H9 (cell line): Measurements from ENCODE around the gene MTCH1. TPM values are rescaled to one million over a fixed set of nuclear protein-coding genes. Genes with fewer than 3 reads are reported as not detected.
A peak's percentile ranks its signal among the peaks of the same experiment; 100 is the strongest.

Source experiments
- DNase-seq: peaks from one replicate; pipeline ENCODE4 v3.0.0-alpha.2; 2017
- H2AFZ ChIP-seq: one replicate; pipeline ENCODE4 v1.6.1; 2013; ENCODE audit warnings: mild to moderate bottlenecking, low read length, control low read depth, moderate library complexity
- H2AK5ac ChIP-seq: 2 replicates; pipeline ENCODE4 v1.6.1; 2013; ENCODE audit warnings: low read length, control low read depth, mixed read lengths; ENCODE audit not compliant: insufficient read length
- H2BK120ac ChIP-seq: one replicate; pipeline ENCODE4 v1.6.1; 2013; ENCODE audit warnings: low read depth, mild to moderate bottlenecking, low read length, control low read depth, inconsistent platforms; ENCODE audit not compliant: poor library complexity, severe bottlenecking
- H2BK12ac ChIP-seq: 2 replicates; pipeline ENCODE4 v1.6.1; 2013; ENCODE audit warnings: low read length, control low read depth, mixed read lengths, low read depth; ENCODE audit not compliant: insufficient read length
- H2BK15ac ChIP-seq: 2 replicates; pipeline ENCODE4 v1.6.1; 2013; ENCODE audit warnings: low read depth, low read length, control low read depth
- H2BK20ac ChIP-seq: one replicate; pipeline ENCODE4 v1.6.1; 2013; ENCODE audit warnings: low read depth, mild to moderate bottlenecking, low read length, control low read depth, inconsistent platforms; ENCODE audit not compliant: poor library complexity, severe bottlenecking
- H2BK5ac ChIP-seq: 2 replicates; pipeline ENCODE4 v1.6.1; 2013; ENCODE audit warnings: low read length, control low read depth, mixed read lengths; ENCODE audit not compliant: insufficient read length
- H3K14ac ChIP-seq: 2 replicates; pipeline ENCODE4 v1.6.1; 2013; ENCODE audit warnings: low read length, control low read depth; ENCODE audit not compliant: insufficient read depth
- H3K18ac ChIP-seq: 2 replicates; pipeline ENCODE4 v1.6.1; 2013; ENCODE audit warnings: low read depth, mild to moderate bottlenecking, mixed read lengths, low read length, control low read depth; ENCODE audit not compliant: insufficient read length
- H3K23ac ChIP-seq: 2 replicates; pipeline ENCODE4 v1.6.1; 2013; ENCODE audit warnings: low read length, control low read depth, mixed read lengths, low read depth; ENCODE audit not compliant: insufficient read length
- H3K23me2 ChIP-seq: 2 replicates; pipeline ENCODE4 v1.6.1; 2013; ENCODE audit warnings: low read depth, mild to moderate bottlenecking, mixed read lengths, low read length, control low read depth; ENCODE audit not compliant: insufficient read length, poor library complexity, severe bottlenecking
- H3K27ac ChIP-seq: 2 replicates; pipeline ENCODE4 v1.5.1; 2013; ENCODE audit warnings: low read length, control low read depth, mixed read lengths, low read depth; ENCODE audit not compliant: insufficient read length
- H3K27me3 ChIP-seq: 2 replicates; pipeline ENCODE4 v1.6.1; 2013; ENCODE audit warnings: low read length, control low read depth, inconsistent platforms; ENCODE audit not compliant: insufficient read depth
- H3K4ac ChIP-seq: 2 replicates; pipeline ENCODE4 v1.6.1; 2013; ENCODE audit warnings: low read depth, mild to moderate bottlenecking, control low read depth, inconsistent platforms, low read length, moderate library complexity
- H3K4me1 ChIP-seq: 2 replicates; pipeline ENCODE4 v1.6.1; 2013; ENCODE audit warnings: low read length, control low read depth, inconsistent platforms; ENCODE audit not compliant: insufficient read depth
- H3K4me2 ChIP-seq: 2 replicates; pipeline ENCODE4 v1.6.1; 2013; ENCODE audit warnings: low read length, control low read depth, mixed read lengths; ENCODE audit not compliant: insufficient read length, insufficient read depth
- H3K56ac ChIP-seq: 2 replicates; pipeline ENCODE4 v1.6.1; 2013; ENCODE audit warnings: low read depth, mild to moderate bottlenecking, mixed read lengths, low read length, control low read depth; ENCODE audit not compliant: insufficient read length
- H3K79me1 ChIP-seq: 2 replicates; pipeline ENCODE4 v1.6.1; 2013; ENCODE audit warnings: low read depth, mild to moderate bottlenecking, moderate library complexity, low read length, control low read depth, inconsistent platforms; ENCODE audit not compliant: insufficient read depth, poor library complexity, severe bottlenecking
- H3K79me2 ChIP-seq: 2 replicates; pipeline ENCODE4 v1.6.1; 2013; ENCODE audit warnings: low read length, control low read depth, inconsistent platforms; ENCODE audit not compliant: insufficient read depth
- H3K9ac ChIP-seq: 2 replicates; pipeline ENCODE4 v1.6.1; 2013; ENCODE audit warnings: low read length, control low read depth, mixed read lengths; ENCODE audit not compliant: insufficient read length; ENCODE audit errors: extremely low read depth
- H3K9me3 ChIP-seq: one replicate; pipeline ENCODE4 v1.6.1; 2013; ENCODE audit warnings: low read depth, low read length, inconsistent platforms; ENCODE audit not compliant: control insufficient read depth
- H3T11ph ChIP-seq: one replicate; pipeline ENCODE4 v1.6.1; 2013; ENCODE audit warnings: mild to moderate bottlenecking, low read length, control low read depth, inconsistent platforms
- H4K20me1 ChIP-seq: one replicate; pipeline ENCODE4 v1.6.1; 2013; ENCODE audit not compliant: control insufficient read depth, insufficient read length, insufficient read depth
- H4K5ac ChIP-seq: 2 replicates; pipeline ENCODE4 v1.6.1; 2013; ENCODE audit warnings: low read depth, mild to moderate bottlenecking, mixed read lengths, low read length, control low read depth; ENCODE audit not compliant: insufficient read length
- H4K8ac ChIP-seq: replicated peaks from 2 replicates; pipeline ENCODE4 v1.6.1; 2013; ENCODE audit warnings: low read length, control low read depth, mixed read lengths, low read depth; ENCODE audit not compliant: insufficient read length
- H4K91ac ChIP-seq: 2 replicates; pipeline ENCODE4 v1.6.1; 2013; ENCODE audit warnings: low read depth, mild to moderate bottlenecking, moderate library complexity, mixed read lengths, low read length, control low read depth; ENCODE audit not compliant: insufficient read length
- H3K27ac Mint-ChIP-seq, 3 experiments: 2 replicates in 2 of 3; 3 replicates in 1 of 3; pipeline ENCODE4 v1.8.0; 2020 to 2021; ENCODE audit warnings: mixed read lengths in 3 of 3, mild to moderate bottlenecking in 1 of 3, moderate library complexity in 1 of 3
- H3K27me3 Mint-ChIP-seq: 2 replicates; pipeline ENCODE4 v1.8.0; 2021; ENCODE audit warnings: low read depth, mild to moderate bottlenecking, moderate library complexity, mixed read lengths
- H3K36me3 Mint-ChIP-seq, 3 experiments: 2 replicates in 2 of 3; 3 replicates in 1 of 3; pipeline ENCODE4 v1.8.0; 2020 to 2021; ENCODE audit warnings: low read depth in 3 of 3, mixed read lengths in 3 of 3; ENCODE audit not compliant: insufficient read depth in 1 of 3
- H3K4me1 Mint-ChIP-seq, 2 experiments: 2 replicates each; pipeline ENCODE4 v1.8.0; 2020; ENCODE audit warnings: mixed read lengths in 2 of 2
- H3K4me3 Mint-ChIP-seq, 2 experiments: 2 replicates in 1 of 2; 3 replicates in 1 of 2; pipeline ENCODE4 v1.8.0; 2020 to 2021; ENCODE audit warnings: mild to moderate bottlenecking in 2 of 2, mixed read lengths in 2 of 2, moderate library complexity in 1 of 2
- H3K9me3 Mint-ChIP-seq, 2 experiments: 2 replicates in 1 of 2; 3 replicates in 1 of 2; pipeline ENCODE4 v1.8.0; 2020; ENCODE audit warnings: mild to moderate bottlenecking in 2 of 2, mixed read lengths in 2 of 2, moderate library complexity in 1 of 2
- CTCF ChIP-seq: fragments of 200-600 bp; sonication (generic); conservative IDR thresholded peaks from 3 replicates; pipeline ENCODE4 v1.8.0; 2021; ENCODE audit warnings: antibody characterized with exemption, mild to moderate bottlenecking
- WGBS: extraction: QIAGEN DNeasy Blood & Tissue Kit; methylation state at CpG from one replicate; pipeline ENCODE4 v1.1.7; 2013; ENCODE audit warnings: missing lambda C conversion rate, low lambda C conversion rate, mixed read lengths; ENCODE audit not compliant: insufficient read length; ENCODE audit errors: extremely low coverage; 5-methylcytosine and 5-hydroxymethylcytosine counted together
- total RNA-seq: library from RNA; stranded (reverse); gene quantifications from 2 replicates; pipeline ENCODE4 v1.2.1, GENCODE V29; 2021

MTCH1 gene
- total RNA-seq, 1 experiment from 2014 or later: 200 TPM

DNA sequence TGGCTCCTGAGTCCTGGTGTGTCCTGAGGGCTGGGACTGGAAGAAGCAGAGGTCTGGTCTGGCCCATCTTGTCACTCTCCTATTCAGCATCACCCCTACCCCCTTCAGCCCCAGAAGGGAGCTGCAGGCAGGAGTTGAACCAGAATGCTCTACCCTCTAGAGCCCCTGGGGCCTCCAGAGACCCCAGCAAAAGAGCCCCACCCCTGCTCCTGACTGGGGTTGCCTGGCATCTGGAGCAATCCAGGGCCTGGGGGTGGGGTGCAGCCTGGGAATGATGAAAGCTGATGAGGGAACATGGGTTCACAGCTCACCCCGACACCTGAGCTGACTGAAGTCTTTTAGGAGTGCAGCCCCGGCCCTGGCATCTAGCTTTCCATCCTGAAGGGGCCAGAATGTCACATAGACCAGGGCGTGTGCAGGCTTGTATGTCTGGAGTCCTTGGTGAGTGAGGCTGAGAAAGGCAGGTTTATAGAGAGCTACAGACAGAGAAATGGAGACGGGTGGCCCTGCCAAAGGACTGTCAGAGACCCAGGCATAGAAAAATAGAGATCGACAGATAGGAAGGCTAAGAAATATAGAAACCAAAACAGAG, 31.7 kb upstream of the MTCH1 start:
- H3K23me2 ChIP-seq: no peaks in the 10 kb centered on the region
- no peak for TF ChIP-seq CTCF
- H2AK5ac ChIP-seq: no peak overlapping the region
- no peak overlapping the region for H2BK120ac ChIP-seq
- H3K4me1 ChIP-seq: peaks cover 3% of the 10 kb centered on the region; the same call in 1 of the 2 replicates
- H3K9me3 ChIP-seq: no peaks in the 10 kb centered on the region
- peaks cover 3% of the 10 kb centered on the region for H4K20me1 ChIP-seq
- H3K79me1 ChIP-seq: no peaks in the 10 kb centered on the region
- H2AFZ ChIP-seq: no peak overlapping the region
- no peak for DNase-seq
- no peak overlapping the region for H3K23ac ChIP-seq
- H2BK5ac ChIP-seq: no peak overlapping the region
- no peaks in the 10 kb centered on the region for H3K36me3 Mint-ChIP-seq
- no peaks in the 10 kb centered on the region for H3K27me3 Mint-ChIP-seq
- H3K4ac ChIP-seq: no peak overlapping the region
- H4K91ac ChIP-seq: no peak overlapping the region
- no peak overlapping the region for H3K4me2 ChIP-seq
- H3K27ac Mint-ChIP-seq: peak overlapping the region in 1 of 3 experiments; percentile 13; a peak in 1 of 7 replicates
- no peak overlapping the region for H3K27ac ChIP-seq
- no peaks in the 10 kb centered on the region; a peak in 1 of 5 replicates for H3K9me3 Mint-ChIP-seq
- H2BK12ac ChIP-seq: no peak overlapping the region
- H3T11ph ChIP-seq: no peak overlapping the region
- no peak overlapping the region for H4K5ac ChIP-seq
- no peak overlapping the region for H3K14ac ChIP-seq
- no peak overlapping the region for H4K8ac ChIP-seq
- no peak overlapping the region for H3K18ac ChIP-seq
- no peaks in the 10 kb centered on the region for H3K79me2 ChIP-seq
- peaks cover 15 to 34% of the 10 kb centered on the region in 2 experiments for H3K4me1 Mint-ChIP-seq
- no peak overlapping the region for H3K56ac ChIP-seq
- H2BK15ac ChIP-seq: no peak overlapping the region
- H3K27me3 ChIP-seq: no peaks in the 10 kb centered on the region
- WGBS: no CpG with 5 or more reads among the region's 5 CpGs
- H2BK20ac ChIP-seq: no peak overlapping the region
- no peak overlapping the region for H3K4me3 Mint-ChIP-seq
- no peak overlapping the region for H3K9ac ChIP-seq
